GM12891 (cell line): ENCODE measurements around the gene ABCC3.

Experiments used
- DNase-seq: peaks from one replicate; pipeline ENCODE4 v3.0.0; 2011; ENCODE audit warnings: low spot score; ENCODE audit not compliant: insufficient read length
- FAIRE-seq: peaks from 2 replicates; lab custom pipeline; 2011; peaks lifted over from hg19 to GRCh38; lab: Jason Lieb, UNC
- PAX5 ChIP-seq: IDR thresholded peaks from 2 replicates; pipeline ENCODE4 v1.6.1; 2011; ENCODE audit warnings: low read length, moderate library complexity, mild to moderate bottlenecking; ENCODE audit not compliant: insufficient read depth, severe bottlenecking
- POLR2A ChIP-seq: IDR thresholded peaks from 2 replicates; pipeline ENCODE4 v1.6.1; 2011; ENCODE audit warnings: low read depth, low read length, control low read depth
- POLR2AphosphoS5 ChIP-seq: IDR thresholded peaks from 2 replicates; pipeline ENCODE4 v1.6.1; 2011; ENCODE audit warnings: low read depth, low read length, control low read depth
- POU2F2 ChIP-seq: IDR thresholded peaks from 2 replicates; pipeline ENCODE4 v1.6.1; 2011; ENCODE audit warnings: low read depth, mild to moderate bottlenecking, control low read depth, low read length, moderate library complexity
- SPI1 ChIP-seq: IDR thresholded peaks from 2 replicates; pipeline ENCODE4 v1.6.1; 2011; ENCODE audit warnings: low read depth, low read length, control low read depth
- TAF1 ChIP-seq: IDR thresholded peaks from 2 replicates; pipeline ENCODE4 v1.6.1; 2011; ENCODE audit warnings: low read depth, low read length, control low read depth

Gene ABCC3

GRCh38 chr17:50635732-50635981 is 976 bp downstream of the ABCC3 start:
- DNase-seq, result no peak
- TF ChIP-seq SPI1, result no peak
- TF ChIP-seq POU2F2, result no peak
- TF ChIP-seq PAX5, result no peak
- no peak for TF ChIP-seq POLR2AphosphoS5
- TF ChIP-seq TAF1, result no peak
- no peak for TF ChIP-seq POLR2A
- no peak for FAIRE-seq

DNA sequence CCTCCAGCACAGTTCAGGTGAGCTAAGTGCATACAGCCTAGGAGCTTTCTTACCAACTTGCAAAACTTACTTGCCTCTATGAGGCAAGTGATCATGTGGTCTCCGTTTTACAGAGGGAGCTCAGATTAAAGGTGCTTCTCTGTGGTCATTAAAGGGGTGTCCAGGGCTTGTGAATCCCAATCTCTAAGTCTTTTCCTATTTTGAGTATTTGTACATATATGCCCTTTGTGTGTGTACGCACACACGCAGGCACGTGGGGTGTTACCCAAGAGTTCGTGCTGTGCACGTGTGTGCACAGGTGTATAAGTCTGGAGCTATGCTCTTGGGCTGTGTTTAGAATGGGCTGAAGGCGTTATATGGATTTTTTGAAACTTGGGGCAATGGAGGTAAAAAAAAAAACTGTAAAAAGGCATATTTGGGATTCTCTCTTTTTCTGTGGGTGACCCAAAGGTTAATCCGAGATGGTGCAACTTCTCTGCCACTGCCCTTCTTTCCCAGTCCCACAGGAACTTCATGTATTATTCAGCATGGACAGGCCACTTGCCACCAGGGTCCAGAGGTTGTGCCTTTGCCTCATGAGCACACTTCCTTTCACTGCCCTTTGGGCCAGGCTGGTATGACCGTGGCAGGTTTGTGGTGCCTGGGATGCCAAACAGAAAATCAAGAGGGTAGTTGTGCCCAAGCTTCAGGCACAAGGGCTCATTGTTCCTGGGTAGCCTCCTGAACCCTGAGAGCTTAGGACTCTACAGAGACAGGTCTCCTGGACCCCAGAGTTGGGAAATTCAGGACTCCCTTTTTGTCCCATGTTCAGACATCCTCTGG is 1.5 kb downstream of the ABCC3 start:
- DNase-seq (no peak), FAIRE-seq (no peak)
- no peak for TF ChIP-seq PAX5
- TF ChIP-seq SPI1, result no peak
- TF ChIP-seq TAF1, result no peak
- TF ChIP-seq POU2F2, result no peak
- TF ChIP-seq POLR2A, result no peak
- no peak for TF ChIP-seq POLR2AphosphoS5

DNA sequence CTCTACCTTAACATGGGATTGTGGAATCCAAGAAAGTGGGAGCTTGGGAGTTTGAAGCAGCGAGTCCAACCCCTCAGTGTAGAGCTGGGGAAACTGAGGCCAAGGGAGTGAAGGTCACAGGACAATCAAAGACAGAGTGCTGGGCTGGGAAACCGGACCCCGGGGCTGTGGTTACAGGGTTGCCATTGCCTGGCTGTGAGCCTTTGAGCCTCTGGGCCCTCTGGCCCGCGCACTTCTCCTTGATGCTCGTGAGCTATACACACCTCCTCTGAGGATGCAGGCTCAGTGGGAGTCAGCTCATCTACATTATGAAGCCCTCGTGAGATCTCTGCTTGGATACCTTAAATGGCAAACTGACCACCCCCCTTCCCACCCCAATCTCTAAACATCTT is 2.1 kb downstream of the ABCC3 start:
- FAIRE-seq (no peak), DNase-seq (no peak)
- TF ChIP-seq PAX5 (no peak), SPI1 (no peak), POLR2A (no peak), POLR2AphosphoS5 (no peak), POU2F2 (no peak), TAF1 (no peak)

GRCh38 chr17:50637829-50638605 is 3.3 kb downstream of the ABCC3 start:
- DNase-seq, result no peak
- TF ChIP-seq SPI1 (no peak), POU2F2 (no peak), TAF1 (no peak), POLR2AphosphoS5 (no peak), PAX5 (no peak), POLR2A (no peak)
- no peak for FAIRE-seq

- FAIRE-seq, result no peak
- no peak for DNase-seq
Observed at GRCh38 chr17:50638606-50638965, 3.9 kb downstream of the ABCC3 start.

DNA sequence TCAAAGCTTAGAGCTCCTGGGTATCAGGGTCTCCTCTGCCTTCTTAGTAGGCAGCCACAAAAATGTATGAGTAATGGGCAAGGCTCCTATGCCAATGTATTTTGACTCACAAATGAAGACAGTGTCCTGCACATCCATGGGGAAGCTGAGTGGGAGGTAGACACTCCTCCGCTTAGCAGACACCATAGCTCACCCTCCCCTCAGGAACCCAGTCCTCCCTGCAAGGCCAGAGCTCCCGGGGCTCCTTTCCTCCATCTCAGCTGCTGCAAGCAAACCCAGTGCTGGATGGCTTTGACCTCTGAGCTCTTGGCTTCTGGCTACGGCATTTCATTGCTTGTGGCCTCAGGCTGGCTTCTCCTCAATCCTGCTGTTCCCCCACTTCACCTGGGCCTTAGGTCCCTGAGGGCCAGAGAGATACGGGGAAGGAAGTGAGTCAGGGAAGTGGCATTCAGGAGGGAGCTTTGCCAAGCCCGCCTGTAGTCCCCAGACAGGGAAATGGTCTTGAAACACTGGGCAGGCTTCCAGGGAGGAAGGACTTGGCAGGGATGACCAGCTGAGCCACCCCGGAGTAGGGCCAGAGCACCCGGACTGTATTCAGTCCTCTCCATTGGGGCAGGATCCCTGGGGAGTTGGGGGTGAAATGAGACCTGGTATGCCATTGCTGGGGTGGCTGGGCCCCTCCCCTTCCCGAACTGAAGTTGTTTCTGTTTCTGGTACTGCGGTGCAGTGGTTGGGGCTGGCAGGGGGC is 4.5 kb downstream of the ABCC3 start:
- TF ChIP-seq POLR2AphosphoS5 (no peak), PAX5 (no peak), POLR2A (no peak), POU2F2 (no peak), TAF1 (no peak), SPI1 (no peak)
- DNase-seq, result no peak
- FAIRE-seq, result no peak

More at GRCh38 chr17:50638606-50638965, 3.9 kb downstream of the ABCC3 start:
- no peak for TF ChIP-seq POLR2AphosphoS5
- TF ChIP-seq POLR2A, result no peak
- TF ChIP-seq SPI1, result no peak
- no peak for TF ChIP-seq PAX5
- no peak for TF ChIP-seq TAF1
- no peak for TF ChIP-seq POU2F2

GRCh38 chr17:50640686-50641351 is 6.1 kb downstream of the ABCC3 start:
- TF ChIP-seq POLR2AphosphoS5, result no peak
- TF ChIP-seq SPI1, result no peak
- no peak for TF ChIP-seq TAF1
- no peak for TF ChIP-seq POU2F2
- no peak for TF ChIP-seq PAX5
- no peak for TF ChIP-seq POLR2A
- DNase-seq (no peak), FAIRE-seq (no peak)

GRCh38 chr17:50641357-50641756 is 6.7 kb downstream of the ABCC3 start:
- FAIRE-seq (no peak), DNase-seq (no peak)
- TF ChIP-seq PAX5 (no peak), POLR2A (no peak), POLR2AphosphoS5 (no peak)

GRCh38 chr17:50642071-50642721 is 7.5 kb downstream of the ABCC3 start:
- DNase-seq (no peak), FAIRE-seq (no peak)
- TF ChIP-seq POLR2A (no peak), TAF1 (no peak)
